Small intestine (tissue), 7 donors: ENCODE data around the gene LRP1B. TPM values are rescaled to one million over a fixed set of nuclear protein-coding genes. Genes with fewer than 3 reads are reported as not detected.

Source experiments
- DNase-seq, 2 donors: peaks; one replicate each; pipeline versions ENCODE4 v3.0.0 to v3.0.0-alpha.2; 2013
- FAIRE-seq: peaks from 2 replicates; lab custom pipeline; 2012; peaks lifted over from hg19 to GRCh38; lab: Jason Lieb, UNC
- H3K27ac ChIP-seq, 3 donors: one replicate each; pipeline ENCODE4 v1.5.1; 2013; ENCODE audit warnings: low read length in 2 of 3, mild to moderate bottlenecking in 2 of 3, control low read depth in 1 of 3, inconsistent platforms in 1 of 3, low read depth in 1 of 3, moderate library complexity in 1 of 3
- H3K27me3 ChIP-seq, 3 donors: one replicate each; pipeline ENCODE4 v1.6.1; 2013; ENCODE audit warnings: low read length in 3 of 3, inconsistent platforms in 1 of 3; ENCODE audit not compliant: control insufficient read depth in 3 of 3, insufficient read depth in 3 of 3
- H3K36me3 ChIP-seq, 3 donors: one replicate each; pipeline ENCODE4 v1.6.1; 2013; ENCODE audit warnings: low read length in 3 of 3, inconsistent platforms in 1 of 3, low read depth in 1 of 3, mild to moderate bottlenecking in 1 of 3, moderate library complexity in 1 of 3; ENCODE audit not compliant: control insufficient read depth in 3 of 3, insufficient read depth in 2 of 3
- H3K4me1 ChIP-seq, 3 donors: one replicate each; pipeline ENCODE4 v1.6.1; 2013; ENCODE audit warnings: low read length in 2 of 3, inconsistent platforms in 1 of 3, low read depth in 1 of 3, mild to moderate bottlenecking in 1 of 3, moderate library complexity in 1 of 3; ENCODE audit not compliant: control insufficient read depth in 3 of 3, insufficient read depth in 2 of 3
- H3K4me3 ChIP-seq, 3 donors: one replicate each; pipeline ENCODE4 v1.5.1; 2013; ENCODE audit warnings: low read length in 3 of 3, control low read depth in 1 of 3, inconsistent platforms in 1 of 3, low read depth in 1 of 3, mild to moderate bottlenecking in 1 of 3, moderate library complexity in 1 of 3
- H3K9me3 ChIP-seq, 2 donors: one replicate each; pipeline ENCODE4 v1.6.1; 2013; ENCODE audit warnings: low read depth in 1 of 2, low read length in 1 of 2; ENCODE audit not compliant: control insufficient read depth in 2 of 2, insufficient read depth in 1 of 2
- WGBS, 3 donors: extraction: QIAGEN DNeasy Blood & Tissue Kit; methylation state at CpG; one replicate each; pipeline ENCODE4 v1.1.7; 2013; 5-methylcytosine and 5-hydroxymethylcytosine counted together
- polyA plus RNA-seq, 4 donors: library from polyadenylated mRNA; stranded (reverse) in 3 of 4; unstranded in 1 of 4; fragments of 200-250 nt in 3 of 4; fragments of 120-200 nt in 1 of 4; gene quantifications; one replicate each; pipeline versions ENCODE4 v1.2.1 to v1.2.3, GENCODE V29; 2013
- donor health status: healthy with polysubstance abuse.
- donor health status: control.
- donor health status: control.
- donor health status: Bipolar disorder and iron deficiency.
- donor health status: healthy.

LRP1B gene
- polyA plus RNA-seq, 4 donors = 0.07 to 0.64 TPM; not detected in 2

- FAIRE-seq = no peak
- H3K27me3 ChIP-seq = no peaks in the 10 kb centered on the region
- no peak for DNase-seq
Observed at GRCh38 chr2:141737492-141738255, 393.1 kb downstream of the LRP1B start.

GRCh38 chr2:141736466-141736865, 394.4 kb downstream of the LRP1B start:
- Histone ChIP-seq H3K9me3 (no peaks in the 10 kb centered on the region), H3K27ac (no peak overlapping the region), H3K4me3 (no peak overlapping the region), H3K27me3 (no peaks in the 10 kb centered on the region), H3K36me3 (no peaks in the 10 kb centered on the region), H3K4me1 (no peaks in the 10 kb centered on the region)
- no peak for DNase-seq
- 49 to 83% (median 58%) methylated on average over 2 of the region's 2 CpGs for WGBS, 3 donors
- FAIRE-seq = no peak

More at GRCh38 chr2:141737492-141738255, 393.1 kb downstream of the LRP1B start:
- H3K4me3 ChIP-seq = no peak overlapping the region
- H3K27ac ChIP-seq = no peak overlapping the region
- WGBS, 3 donors = 17 to 43% (median 34%) methylated on average over 3 of the region's 3 CpGs
- no peaks in the 10 kb centered on the region for H3K36me3 ChIP-seq
- no peaks in the 10 kb centered on the region for H3K9me3 ChIP-seq
- H3K4me1 ChIP-seq = no peaks in the 10 kb centered on the region

GRCh38 chr2:141728886-141729285, 401.9 kb downstream of the LRP1B start:
- DNase-seq = no peak
- Histone ChIP-seq H3K4me1 (no peaks in the 10 kb centered on the region), H3K4me3 (no peak overlapping the region), H3K9me3 (no peaks in the 10 kb centered on the region), H3K27me3 (no peaks in the 10 kb centered on the region), H3K36me3 (no peaks in the 10 kb centered on the region), H3K27ac (no peak overlapping the region)
- WGBS, 3 donors = 84 to 94% (median 92%) methylated on average over 1 of the region's 1 CpG
- no peak for FAIRE-seq

- Histone ChIP-seq H3K4me1 (no peaks in the 10 kb centered on the region), H3K27me3 (no peaks in the 10 kb centered on the region)
- no peak for FAIRE-seq
Observed at GRCh38 chr2:141728142-141728541, 402.7 kb downstream of the LRP1B start.

GRCh38 chr2:141724426-141724825, 406.4 kb downstream of the LRP1B start:
- no peaks in the 10 kb centered on the region for H3K4me1 ChIP-seq
- no peak overlapping the region for H3K27ac ChIP-seq
- 52 to 81% (median 60%) methylated on average over 3 of the region's 3 CpGs for whole genome bisulfite sequencing, 3 donors
- H3K27me3 ChIP-seq = no peaks in the 10 kb centered on the region
- FAIRE-seq (no peak), DNase-seq (no peak)
- no peak overlapping the region for H3K4me3 ChIP-seq
- H3K36me3 ChIP-seq = no peaks in the 10 kb centered on the region
- no peaks in the 10 kb centered on the region for H3K9me3 ChIP-seq

More at GRCh38 chr2:141728142-141728541, 402.7 kb downstream of the LRP1B start:
- WGBS, 3 donors = 54 to 71% (median 70%) methylated on average over 3 of the region's 3 CpGs
- no peaks in the 10 kb centered on the region for H3K9me3 ChIP-seq
- no peaks in the 10 kb centered on the region for H3K36me3 ChIP-seq
- H3K4me3 ChIP-seq = no peak overlapping the region
- no peak overlapping the region for H3K27ac ChIP-seq
- no peak for DNase-seq

GRCh38 chr2:141723814-141724213, 407.0 kb downstream of the LRP1B start:
- no peaks in the 10 kb centered on the region for H3K27me3 ChIP-seq
- H3K4me3 ChIP-seq = no peak overlapping the region
- no peaks in the 10 kb centered on the region for H3K4me1 ChIP-seq
- H3K27ac ChIP-seq = no peak overlapping the region
- WGBS, 3 donors = 62 to 66% (median 63%) methylated on average over 2 of the region's 2 CpGs
- no peak for DNase-seq
- no peaks in the 10 kb centered on the region for H3K36me3 ChIP-seq
- H3K9me3 ChIP-seq = no peaks in the 10 kb centered on the region
- FAIRE-seq = no peak

- FAIRE-seq = no peak
- no peak for DNase-seq
- WGBS, 3 donors = 53 to 63% (median 59%) methylated on average over 3 of the region's 3 CpGs
- H3K27me3 ChIP-seq = no peaks in the 10 kb centered on the region
- no peaks in the 10 kb centered on the region for H3K4me1 ChIP-seq
- no peaks in the 10 kb centered on the region for H3K36me3 ChIP-seq
- no peak overlapping the region for H3K27ac ChIP-seq
- no peaks in the 10 kb centered on the region for H3K9me3 ChIP-seq
- H3K4me3 ChIP-seq = no peak overlapping the region
Observed at GRCh38 chr2:141720476-141720875, 410.3 kb downstream of the LRP1B start.

GRCh38 chr2:141714496-141714895, 416.3 kb downstream of the LRP1B start:
- no peak overlapping the region for H3K4me3 ChIP-seq
- no peak for DNase-seq
- H3K27ac ChIP-seq = no peak overlapping the region
- H3K4me1 ChIP-seq = no peaks in the 10 kb centered on the region
- H3K27me3 ChIP-seq = no peaks in the 10 kb centered on the region
- no peaks in the 10 kb centered on the region for H3K36me3 ChIP-seq
- FAIRE-seq = no peak
- 56 to 67% (median 65%) methylated on average over 1 of the region's 1 CpG for WGBS, 3 donors
- no peaks in the 10 kb centered on the region for H3K9me3 ChIP-seq

GRCh38 chr2:141711627-141712026, 419.2 kb downstream of the LRP1B start:
- 59 to 74% (median 62%) methylated on average over 1 of the region's 1 CpG for WGBS, 3 donors
- no peak overlapping the region for H3K27ac ChIP-seq

More at GRCh38 chr2:141711627-141712026, 419.2 kb downstream of the LRP1B start:
- Histone ChIP-seq H3K36me3 (no peaks in the 10 kb centered on the region), H3K27me3 (no peaks in the 10 kb centered on the region), H3K9me3 (no peaks in the 10 kb centered on the region), H3K4me3 (no peak overlapping the region), H3K4me1 (no peaks in the 10 kb centered on the region)
- FAIRE-seq = no peak
- no peak for DNase-seq
